ENCODE data around the gene PPP1R36. TPM values are rescaled to one million over a fixed set of nuclear protein-coding genes. Genes with fewer than 3 reads are reported as not detected.

PPP1R36 gene, protein sequence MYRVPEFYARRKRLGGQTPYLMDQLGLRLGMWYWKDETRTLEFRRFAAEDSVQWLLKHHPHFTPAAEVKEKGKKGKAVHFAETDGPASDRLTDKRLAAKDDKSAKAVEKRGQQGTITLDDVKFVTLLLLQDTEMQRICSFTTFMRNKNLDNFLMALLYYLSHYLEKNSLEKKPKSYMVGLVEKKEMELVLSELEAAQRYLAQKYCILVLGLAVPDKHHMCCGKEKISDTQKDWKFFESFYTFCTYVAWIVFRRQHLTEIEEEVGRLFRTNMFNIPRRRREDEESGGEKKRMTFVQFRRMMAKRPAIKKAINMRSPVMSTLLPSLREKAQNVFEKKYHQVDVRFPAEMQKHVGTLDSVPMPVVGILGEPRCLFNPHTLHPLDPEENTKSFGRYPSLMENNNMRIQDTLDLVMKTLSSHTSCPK
- 1.5 TPM for total RNA-seq

DNA sequence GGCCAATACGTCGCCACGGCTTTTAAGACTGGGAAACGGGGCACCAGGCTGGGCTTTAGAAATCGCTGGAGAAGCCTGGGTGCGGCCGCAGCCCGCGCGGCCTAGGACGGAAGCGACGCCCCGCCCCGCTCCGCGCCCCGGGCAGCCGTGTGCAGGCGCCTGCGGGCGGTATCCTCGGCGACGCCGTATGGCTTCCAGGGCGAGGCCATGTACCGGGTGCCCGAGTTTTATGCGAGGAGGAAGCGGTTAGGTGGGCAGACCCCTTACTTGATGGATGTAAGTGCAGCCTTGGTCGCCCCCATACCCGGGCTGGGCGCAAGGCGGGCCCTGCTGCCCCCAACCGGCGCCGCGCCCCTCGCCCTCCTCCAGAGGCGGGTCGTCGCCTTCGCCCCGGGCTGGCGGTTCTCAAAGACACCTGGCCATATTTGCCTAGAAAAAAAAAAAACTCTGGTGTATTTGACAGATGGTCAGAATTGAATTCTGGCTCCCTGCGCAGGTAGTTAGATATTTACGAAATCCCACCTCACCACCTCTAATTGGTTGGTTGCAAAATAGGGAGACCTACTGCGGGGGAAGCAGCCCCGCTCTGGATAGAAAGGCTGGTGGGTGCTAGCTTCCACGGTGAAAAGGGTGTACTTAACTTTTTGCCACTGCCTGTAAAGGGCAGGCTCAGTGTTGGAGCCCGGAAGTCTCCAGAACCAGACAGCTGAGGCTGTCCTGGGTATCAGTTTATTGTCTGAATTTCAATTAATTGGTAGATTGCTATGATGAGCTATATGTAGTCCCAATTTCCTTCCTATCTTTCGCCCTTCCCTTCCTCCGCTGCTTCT is at the start of gene PPP1R36:
PPP1R36 (plus strand) TSS at position 171 of the 830 bp plus-strand sequence; CDS start at position 208, 37 bp downstream.

DNA sequence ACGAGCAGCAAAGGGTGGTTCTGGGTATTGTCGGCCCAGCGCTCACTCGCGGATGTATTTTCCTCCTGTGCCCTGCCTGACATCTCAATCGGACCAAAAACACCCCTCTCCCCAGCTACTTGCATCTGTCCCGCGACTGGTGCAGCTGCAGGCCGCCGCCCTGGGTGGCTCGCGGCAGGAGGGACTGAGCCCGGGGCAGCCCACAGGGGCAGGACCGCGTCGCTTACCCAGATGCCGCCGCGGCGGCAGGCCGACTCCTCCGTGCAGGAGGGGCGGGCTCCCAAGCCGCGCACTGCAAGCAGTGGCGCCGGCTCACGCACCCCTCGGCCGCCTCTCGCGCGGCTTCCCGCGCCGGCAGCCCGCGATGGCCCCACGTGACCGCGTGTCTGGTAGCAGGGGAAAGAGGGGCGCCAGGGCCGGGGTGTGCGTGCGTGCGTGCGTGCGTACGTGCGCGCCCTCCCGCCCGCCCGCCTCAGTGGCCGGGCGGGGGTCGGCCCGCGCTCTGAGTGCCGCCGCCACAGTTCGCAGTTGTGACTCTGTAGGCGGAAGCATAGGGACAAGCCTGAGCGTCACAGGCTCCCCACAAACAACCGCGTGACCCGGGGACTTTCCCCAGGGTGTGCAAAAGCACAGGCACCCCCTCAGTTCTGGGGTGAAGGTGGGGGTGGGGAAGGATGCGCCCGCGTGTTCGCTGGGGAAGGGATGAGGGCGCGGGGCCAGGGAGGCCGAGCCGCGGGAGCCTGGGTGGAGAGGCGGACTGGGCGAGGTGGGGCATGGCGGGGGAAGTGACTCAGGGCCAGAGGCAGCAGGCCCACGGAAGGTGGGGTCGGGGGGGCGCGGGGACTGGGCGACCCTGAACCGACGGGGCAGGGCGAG is 46.1 kb upstream of the PPP1R36 start, which contains the start of gene ZBTB25:
ZBTB25 (minus strand) TSS at position 405 of the 876 bp plus-strand sequence. CDS start 13,305 bp downstream, outside the sequence.

DNA sequence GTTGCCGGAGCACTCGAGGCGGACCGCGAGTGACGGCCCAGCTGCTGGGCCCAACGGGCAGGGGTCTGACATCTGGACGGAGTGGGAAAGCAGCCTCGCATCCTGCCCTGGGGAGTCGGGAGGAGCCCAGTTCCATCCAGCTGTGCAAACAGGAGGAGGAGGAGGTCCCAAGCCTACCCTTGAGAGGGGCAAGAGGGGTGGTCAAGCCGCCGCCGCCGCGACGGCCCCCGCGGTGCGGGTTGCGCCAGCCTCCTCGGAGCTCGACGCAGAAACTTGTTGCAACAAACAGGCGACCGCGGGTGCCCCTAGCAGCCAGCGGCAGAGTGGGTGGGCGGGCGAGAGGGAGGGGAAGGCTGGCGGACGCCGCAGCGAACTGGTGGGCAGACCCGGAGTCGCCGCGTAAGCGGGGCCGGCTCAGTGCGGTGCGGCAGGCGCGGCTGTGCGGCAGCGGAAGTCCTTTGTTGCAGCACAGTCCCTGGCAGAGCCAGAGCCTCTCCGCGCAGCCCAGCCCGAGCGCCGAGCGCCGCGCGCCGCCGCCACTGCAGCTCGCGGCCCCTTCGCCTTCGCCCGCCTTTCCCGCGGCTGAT is 45.4 kb upstream of the PPP1R36 start, which contains the start of gene ZBTB1:
ZBTB1 (plus strand) TSS at position 461 of the 587 bp plus-strand sequence. CDS start 16,735 bp downstream, outside the sequence.

DNA sequence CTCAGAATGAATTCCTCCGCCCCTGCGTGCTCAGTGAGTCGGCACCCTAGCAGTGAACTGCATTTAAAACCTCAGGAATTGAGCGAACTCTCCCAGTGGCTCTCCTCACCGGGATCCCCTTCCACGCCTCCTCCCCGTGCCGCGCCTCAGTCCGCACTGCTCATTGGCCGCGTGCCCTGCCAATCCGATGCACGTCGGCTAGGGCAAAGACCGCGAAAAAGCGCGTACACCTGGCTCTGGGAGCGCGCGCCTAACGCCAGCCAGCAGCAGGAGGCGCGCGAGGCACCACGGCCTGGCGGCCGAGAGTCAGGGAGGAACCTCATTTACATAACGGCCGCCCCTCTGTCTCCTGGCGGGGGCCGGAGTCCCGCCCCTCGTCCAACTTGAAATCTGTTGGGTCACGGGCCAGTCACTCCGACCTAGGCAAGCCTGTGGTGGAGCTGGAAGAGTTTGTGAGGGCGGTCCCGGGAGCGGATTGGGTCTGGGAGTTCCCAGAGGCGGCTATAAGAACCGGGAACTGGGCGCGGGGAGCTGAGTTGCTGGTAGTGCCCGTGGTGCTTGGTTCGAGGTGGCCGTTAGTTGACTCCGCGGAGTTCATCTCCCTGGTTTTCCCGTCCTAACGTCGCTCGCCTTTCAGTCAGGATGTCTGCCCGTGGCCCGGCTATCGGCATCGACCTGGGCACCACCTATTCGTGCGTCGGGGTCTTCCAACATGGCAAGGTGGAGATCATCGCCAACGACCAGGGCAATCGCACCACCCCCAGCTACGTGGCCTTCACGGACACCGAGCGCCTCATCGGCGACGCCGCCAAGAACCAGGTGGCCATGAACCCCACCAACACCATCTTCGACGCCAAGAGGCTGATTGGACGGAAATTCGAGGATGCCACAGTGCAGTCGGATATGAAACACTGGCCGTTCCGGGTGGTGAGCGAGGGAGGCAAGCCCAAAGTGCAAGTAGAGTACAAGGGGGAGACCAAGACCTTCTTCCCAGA is 9.3 kb upstream of the PPP1R36 start, which contains the start of gene HSPA2:
HSPA2 (plus strand) TSS at position 534 of the 995 bp plus-strand sequence; CDS start at position 643, 109 bp downstream.

Other genes with a start within 250 kb of the PPP1R36 start
- 41.6 TPM for gene MTHFD1, start 161.6 kb upstream of the PPP1R36 start, total RNA-seq
- 3.8 TPM for gene AKAP5, start 84.5 kb upstream of the PPP1R36 start, total RNA-seq
- gene ZBTB25, start 46.1 kb upstream of the PPP1R36 start, total RNA-seq = 17.3 TPM
- 65.2 TPM for gene ZBTB1, start 45.2 kb upstream of the PPP1R36 start, total RNA-seq
- gene HSPA2, start 9.2 kb upstream of the PPP1R36 start, total RNA-seq = 16.5 TPM
- gene PLEKHG3, start 154.5 kb downstream of the PPP1R36 start, total RNA-seq = 47.5 TPM